ENCODE results near the gene IZUMO2.

Gene IZUMO2

GRCh38 chr19:50162988-50163387 is at the start of gene IZUMO2:
Gene IZUMO2 (minus strand): TSS chr19:50163281. CDS start chr19:50163194, 87 bp downstream.
- DNase-seq: no peak

GRCh38 chr19:50210425-50210824 is 47.3 kb upstream of the IZUMO2 start:
- DNase-seq: no peak

- no peak for DNase-seq
Measured at GRCh38 chr19:50209131-50209530, 46.0 kb upstream of the IZUMO2 start.

- DNase-seq: no peak
Measured at GRCh38 chr19:50207730-50208129, 44.6 kb upstream of the IZUMO2 start.

GRCh38 chr19:50206191-50206590 is 43.1 kb upstream of the IZUMO2 start:
- DNase-seq: no peak

- DNase-seq: no peak
Measured at GRCh38 chr19:50205681-50206138, 42.6 kb upstream of the IZUMO2 start.

- no peak for DNase-seq
Measured at GRCh38 chr19:50204811-50205675, 42.0 kb upstream of the IZUMO2 start.

- DNase-seq: no peak
Measured at GRCh38 chr19:50204081-50204428, 41.0 kb upstream of the IZUMO2 start.

GRCh38 chr19:50203281-50204080 is 40.4 kb upstream of the IZUMO2 start, which contains the start of gene MYH14:
Gene MYH14 (plus strand): TSS chr19:50203622. CDS start chr19:50210366, 6,744 bp downstream.
- DNase-seq: peak; percentile 13

GRCh38 chr19:50202962-50203280 is 39.8 kb upstream of the IZUMO2 start:
- DNase-seq: no peak

- DNase-seq: no peak
Measured at GRCh38 chr19:50202386-50202785, 39.3 kb upstream of the IZUMO2 start.

- DNase-seq: no peak
Measured at GRCh38 chr19:50199259-50199555, 36.1 kb upstream of the IZUMO2 start.

- DNase-seq: no peak
Measured at GRCh38 chr19:50198431-50199258, 35.6 kb upstream of the IZUMO2 start.

GRCh38 chr19:50197348-50197747 is 34.3 kb upstream of the IZUMO2 start:
- DNase-seq: no peak

GRCh38 chr19:50196322-50196932 is 33.3 kb upstream of the IZUMO2 start:
- DNase-seq: no peak

- no peak for DNase-seq
Measured at GRCh38 chr19:50195224-50195623, 32.1 kb upstream of the IZUMO2 start.

GRCh38 chr19:50192463-50193211 is 29.6 kb upstream of the IZUMO2 start:
- DNase-seq: no peak

GRCh38 chr19:50191216-50191615 is 28.1 kb upstream of the IZUMO2 start:
- no peak for DNase-seq

GRCh38 chr19:50190439-50190891 is 27.4 kb upstream of the IZUMO2 start:
- no peak for DNase-seq

- no peak for DNase-seq
Measured at GRCh38 chr19:50189331-50189730, 26.2 kb upstream of the IZUMO2 start.

GRCh38 chr19:50187937-50188336 is 24.9 kb upstream of the IZUMO2 start:
- no peak for DNase-seq

GRCh38 chr19:50184196-50184595 is 21.1 kb upstream of the IZUMO2 start:
- no peak for DNase-seq

All from fibroblast of skin of right biceps (primary cell).